GM19099 (cell line): ENCODE data around the gene C19orf73.
A peak's percentile ranks its signal among the peaks of the same experiment; 100 is the strongest.

Source experiments
- POLR2A ChIP-seq: IDR thresholded peaks from 3 replicates; pipeline ENCODE4 v1.6.1; 2011; ENCODE audit warnings: low read depth; ENCODE audit not compliant: insufficient read length; ENCODE audit errors: extremely low read depth

Gene C19orf73

GRCh38 chr19:49116544-49116943 is 2.4 kb downstream of the C19orf73 start:
- TF ChIP-seq POLR2A: no peak

DNA sequence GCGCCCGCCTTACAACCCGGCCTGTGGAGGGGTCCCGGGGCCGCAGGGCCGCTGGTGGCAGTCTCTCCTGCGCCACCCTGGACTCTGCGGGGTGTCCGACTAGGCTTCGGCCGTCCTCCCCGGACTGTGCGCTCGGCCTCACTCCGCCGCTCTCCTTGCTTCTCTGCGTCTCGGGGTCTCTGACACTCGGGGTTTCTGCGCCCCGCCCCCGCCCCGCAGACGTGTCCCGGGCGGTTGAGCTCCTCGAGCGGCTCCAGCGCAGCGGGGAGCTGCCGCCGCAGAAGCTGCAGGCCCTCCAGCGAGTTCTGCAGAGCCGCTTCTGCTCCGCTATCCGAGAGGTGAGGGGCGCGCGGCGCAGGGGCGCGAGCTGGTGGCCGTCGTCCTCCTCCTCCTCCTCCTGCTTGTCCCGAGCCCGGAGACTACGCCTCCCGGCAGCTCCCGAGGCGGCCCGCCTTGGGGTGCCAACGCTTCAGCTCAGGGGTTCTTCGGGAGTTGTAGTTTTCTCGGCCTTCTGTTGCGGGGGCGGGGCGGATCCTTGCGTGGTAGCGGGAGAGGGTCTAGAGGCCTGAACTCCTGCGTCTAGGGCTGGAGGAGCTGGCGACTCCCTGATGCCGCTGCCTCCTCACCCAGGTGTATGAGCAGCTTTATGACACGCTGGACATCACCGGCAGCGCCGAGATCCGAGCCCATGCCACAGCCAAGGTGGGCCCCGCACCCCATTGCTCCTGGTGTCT is 4.1 kb downstream of the C19orf73 start:
- TF ChIP-seq POLR2A: no peak

DNA sequence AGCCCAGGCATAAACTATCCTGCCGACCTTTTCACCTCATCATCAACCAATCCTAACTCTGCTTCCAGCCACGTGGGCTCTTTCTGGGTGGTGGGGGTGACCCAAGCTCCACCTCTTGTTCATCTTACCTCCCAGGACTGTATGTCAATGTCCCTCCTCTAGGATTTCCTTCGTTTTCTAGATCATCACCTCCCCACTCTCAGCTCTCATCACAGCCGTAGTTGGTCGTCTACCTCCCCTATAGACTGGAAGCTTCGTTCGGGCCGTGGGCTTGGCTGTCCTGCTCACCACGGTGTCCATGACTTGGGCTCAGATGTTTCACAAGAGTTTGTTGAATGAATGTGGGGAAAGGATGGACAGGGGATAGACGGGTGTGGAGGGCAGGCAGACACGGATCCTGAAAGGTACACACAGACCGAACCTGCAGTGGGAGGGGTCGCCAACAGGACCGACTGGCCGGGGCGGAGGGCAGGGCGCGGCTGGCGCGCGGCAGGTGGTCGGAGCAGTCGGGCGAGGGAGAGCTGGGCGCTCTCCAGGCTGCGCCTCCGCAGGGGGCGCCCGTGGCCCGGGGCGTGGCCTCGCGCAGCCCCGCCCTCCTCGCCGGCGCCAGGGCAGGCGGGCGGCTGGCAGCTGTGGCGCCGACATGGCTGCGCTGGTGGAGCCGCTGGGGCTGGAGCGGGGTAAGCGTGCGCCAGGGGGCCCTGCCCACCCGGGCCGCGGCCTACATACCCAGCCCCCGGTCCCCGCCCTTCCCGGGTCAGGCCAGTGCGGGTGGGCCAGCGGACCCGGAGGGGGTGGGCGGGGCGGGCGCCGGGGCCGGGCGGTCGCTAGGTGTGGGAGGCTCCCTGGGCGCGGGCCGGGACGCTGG is 4.9 kb downstream of the C19orf73 start, which contains the start of gene LIN7B:
LIN7B (plus strand) TSS at position 609 of the 868 bp plus-strand sequence; CDS start at position 644, 35 bp downstream.
- TF ChIP-seq POLR2A: peak; percentile 43

DNA sequence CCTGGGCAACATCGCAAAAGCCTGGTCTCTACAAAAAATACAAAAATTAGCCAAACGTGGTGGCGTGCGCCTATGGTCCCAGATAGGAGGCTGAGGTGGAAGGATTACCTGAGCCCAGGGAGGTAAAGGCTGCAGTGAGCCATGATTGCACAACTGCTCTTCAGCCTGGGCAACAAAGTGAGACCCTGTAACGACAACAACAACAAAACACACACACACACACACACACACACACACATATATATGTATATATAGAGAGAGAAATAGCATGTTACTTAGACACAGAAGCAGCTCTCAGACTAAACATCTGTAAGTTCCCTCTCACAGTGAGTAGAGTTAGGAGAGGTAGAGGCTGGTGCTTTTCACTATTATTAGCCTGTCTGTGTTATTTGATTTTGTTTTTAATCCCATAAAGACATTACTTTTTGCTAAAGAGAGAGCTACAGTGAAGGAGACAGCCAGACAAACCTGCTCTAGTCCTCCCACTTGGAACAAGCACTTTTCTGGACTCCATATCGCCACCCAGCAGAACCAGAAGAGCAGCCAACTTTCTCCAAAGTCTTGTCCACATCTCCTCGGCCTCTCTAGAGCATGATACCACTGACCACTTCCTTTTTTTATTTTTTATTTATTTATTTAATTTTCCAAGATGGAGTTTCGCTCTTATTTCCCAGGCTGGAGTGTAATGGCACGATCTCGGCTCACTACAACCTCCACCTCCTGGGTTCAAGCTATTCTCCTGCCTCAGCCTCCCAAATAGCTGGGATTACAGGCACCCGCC is 7.5 kb downstream of the C19orf73 start:
- no peak for TF ChIP-seq POLR2A

GRCh38 chr19:49110567-49110966 is 8.4 kb downstream of the C19orf73 start:
- TF ChIP-seq POLR2A: no peak

- TF ChIP-seq POLR2A: peak; percentile 7
These were observed 9.2 kb downstream of the C19orf73 start for GRCh38 chr19:49109569-49110233.

- TF ChIP-seq POLR2A: peak; percentile 10
These were observed 9.9 kb downstream of the C19orf73 start for GRCh38 chr19:49109051-49109450.

GRCh38 chr19:49107625-49108459 is 11.1 kb downstream of the C19orf73 start:
- TF ChIP-seq POLR2A: no peak

DNA sequence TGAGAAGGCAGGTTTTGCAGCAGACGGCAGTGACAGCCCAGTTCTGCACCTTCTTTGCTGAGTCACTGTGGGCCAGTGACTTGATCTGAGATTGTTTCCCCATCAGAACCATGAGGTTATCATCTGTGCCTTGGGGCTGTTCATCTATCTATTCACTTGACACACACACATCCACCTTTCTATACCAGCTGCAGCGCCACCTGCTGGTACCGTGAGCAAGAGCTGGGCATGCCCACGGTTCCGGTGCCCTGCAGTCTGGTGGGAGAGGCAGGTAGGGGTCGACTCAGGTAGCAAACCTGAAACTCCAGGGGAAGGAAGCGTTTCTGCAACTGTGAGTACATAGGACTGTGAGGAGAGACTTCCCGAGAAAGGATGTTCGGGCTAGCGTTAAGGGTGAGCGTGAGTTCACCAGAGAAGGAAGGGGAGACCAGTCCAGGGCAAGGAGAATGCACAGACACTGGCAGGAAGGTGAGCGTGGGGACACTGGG is 12.3 kb downstream of the C19orf73 start:
- no peak for TF ChIP-seq POLR2A

DNA sequence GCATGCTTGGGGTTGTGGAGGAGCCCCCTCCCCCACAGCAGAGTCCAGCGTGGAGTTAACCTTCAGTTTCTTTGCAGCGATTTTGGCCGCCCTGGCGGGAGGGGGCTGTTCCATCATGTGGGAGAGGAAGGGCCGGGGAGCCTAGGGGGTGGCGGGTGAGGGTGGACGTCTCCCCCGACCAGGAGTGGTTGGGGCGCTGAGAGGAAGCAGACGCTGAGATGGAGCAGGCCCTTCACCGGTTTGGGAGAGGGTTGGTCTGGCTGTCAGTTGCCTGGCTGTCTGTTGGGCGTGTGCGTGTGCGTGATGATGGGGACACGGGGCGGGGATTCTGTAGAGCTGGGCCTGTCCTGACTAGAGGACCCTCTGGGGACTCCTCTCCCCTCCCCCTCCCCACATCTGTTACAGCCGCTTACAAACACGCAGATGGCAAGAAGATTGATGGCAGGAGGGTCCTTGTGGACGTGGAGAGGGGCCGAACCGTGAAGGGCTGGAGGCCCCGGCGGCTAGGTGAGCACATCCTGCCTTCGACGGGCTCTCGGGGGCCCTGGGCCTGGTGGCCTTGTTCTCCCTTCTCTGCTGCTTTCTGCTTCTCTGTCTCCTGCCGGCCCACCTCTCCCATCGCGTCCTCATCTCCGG is 14.6 kb downstream of the C19orf73 start:
- no peak for TF ChIP-seq POLR2A

DNA sequence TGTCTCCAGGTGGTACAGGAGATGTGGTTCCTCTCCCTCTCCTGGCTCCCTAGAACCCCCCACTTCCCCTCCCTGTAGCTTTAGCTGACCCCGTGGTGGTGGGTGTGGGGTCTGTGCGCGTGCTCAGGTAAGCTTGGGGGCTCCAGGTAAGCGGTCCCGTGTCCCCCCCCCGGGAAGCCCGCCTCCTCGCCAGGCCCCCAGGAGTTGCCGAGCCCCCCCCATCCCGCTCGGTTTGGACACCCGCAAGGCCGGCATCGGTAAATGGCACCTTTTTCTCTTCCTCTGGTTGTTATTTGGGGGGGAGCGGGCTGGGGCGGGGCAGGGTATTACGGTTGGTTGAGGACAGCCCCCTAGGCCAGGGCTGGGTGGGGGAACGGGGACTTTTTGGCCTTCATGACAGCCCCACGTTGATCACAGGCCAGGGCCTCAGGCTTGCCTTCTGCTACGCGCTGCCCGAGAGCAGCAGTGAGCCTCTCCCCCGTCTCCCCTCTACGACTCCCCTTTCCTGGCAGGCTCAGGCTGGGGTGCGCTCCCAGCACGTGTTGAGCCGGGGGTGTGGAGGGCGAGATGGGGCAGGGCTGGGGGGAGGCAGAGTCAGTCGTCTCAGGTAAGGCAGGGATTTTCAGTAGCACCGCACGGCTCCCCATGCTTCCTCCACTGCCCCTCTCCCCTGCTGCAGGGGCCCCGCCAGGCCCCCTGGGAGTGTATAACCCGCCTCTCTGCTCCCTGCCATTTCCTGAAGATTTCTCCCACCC is 15.4 kb downstream of the C19orf73 start:
- TF ChIP-seq POLR2A: no peak

DNA sequence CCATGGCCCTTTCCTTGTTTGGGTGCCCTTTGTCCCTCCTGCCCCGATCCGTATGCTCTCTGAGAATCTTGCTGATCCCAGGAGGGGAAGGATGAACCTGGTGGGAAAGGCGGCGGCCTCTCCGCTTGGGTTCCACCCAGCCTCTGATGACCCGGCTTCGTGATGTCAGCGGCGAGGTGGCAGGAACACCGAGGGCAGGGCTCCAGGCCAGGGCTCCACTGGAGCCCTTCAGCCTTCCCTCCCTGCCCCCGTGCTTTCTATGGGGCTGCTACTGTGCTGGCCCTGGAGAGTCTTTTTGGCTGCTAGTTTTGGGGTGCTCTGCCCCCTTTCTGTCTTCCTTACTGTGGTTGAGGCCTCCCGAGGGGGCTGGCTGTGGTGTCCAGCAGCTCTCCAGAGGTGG is 16.6 kb downstream of the C19orf73 start:
- no peak for TF ChIP-seq POLR2A

- TF ChIP-seq POLR2A: no peak
These were observed 17.8 kb downstream of the C19orf73 start for GRCh38 chr19:49101160-49101559.

- no peak for TF ChIP-seq POLR2A
These were observed 20.1 kb downstream of the C19orf73 start for GRCh38 chr19:49098795-49099194.
